HCT116 (cell line): ENCODE data around the gene GPAT2. TPM values are rescaled to one million over a fixed set of nuclear protein-coding genes. Genes with fewer than 3 reads are reported as not detected.
"Not testable (repeated sequence)": the region's sequence is repeated elsewhere in the genome, so short reads cannot be mapped to it uniquely, and the experiment has no call there.

ENCODE experiments used
- ATAC-seq: fragments of 200-7000 bp; cut with Tn5 transposase; 2 replicates; pipeline ENCODE4 v1.9.1; 2020; ENCODE audit warnings: mild to moderate bottlenecking, moderate library complexity
- BruUV-seq: library from RNA; stranded (reverse); fragments of 400-500 nt; replicated peaks from 2 replicates; lab custom pipeline; 2021; lab: Mats Ljungman, UMichigan
- CTCF ChIA-PET: fragments of 300-600 bp; sonication (Branson Sonifier 250); formaldehyde crosslinking; loops from one replicate; lab custom pipeline; 2021; ENCODE audit warnings: antibody characterized with exemption; lab: Charles Lee
- POLR2A ChIA-PET: fragments of 300-600, 350-600 bp; sonication (Branson Sonifier 250); formaldehyde crosslinking; loops from one replicate; lab custom pipeline; 2021; ENCODE audit warnings: antibody characterized with exemption; lab: Charles Lee
- RAD21 ChIA-PET, 2 experiments: fragments of 300-600 bp; sonication (Branson Sonifier 250); formaldehyde crosslinking; loops; one replicate each; lab custom pipeline; 2023; ENCODE audit warnings: low total read pairs in 2 of 2; ENCODE audit not compliant: uncharacterized antibody in 2 of 2, unreplicated experiment in 2 of 2, low non-redundant PET in 1 of 2; lab: Charles Lee
- DNase-seq: peaks from one replicate; pipeline ENCODE4 v3.0.0-alpha.2; 2010; ENCODE audit warnings: low read depth, low spot score
- H2AFZ ChIP-seq: fragments of 200-600 bp; shearing (Covaris generic), sonication (generic); 2 replicates; pipeline ENCODE4 v1.6.1; 2017; ENCODE audit warnings: low read depth, mixed run types, mixed read lengths, antibody characterized with exemption, low read length; ENCODE audit not compliant: poor library complexity, severe bottlenecking
- H3K27ac ChIP-seq: 2 replicates; pipeline ENCODE4 v1.5.1; 2012; ENCODE audit warnings: low read depth, low read length
- H3K27me3 ChIP-seq: fragments of 200-600 bp; sonication (generic); 2 replicates; pipeline ENCODE4 v1.6.1; 2016; ENCODE audit warnings: mixed run types, low read length, mixed read lengths; ENCODE audit not compliant: insufficient read depth
- H3K36me3 ChIP-seq, 2 experiments: fragments of 200-500 bp in 1 of 2; fragments of 200-600 bp in 1 of 2; sonication (Bioruptor generic) in 1 of 2; sonication (generic) in 1 of 2; 2 replicates each; pipeline versions ENCODE4 v1.5.1 to v1.6.1; 2014 to 2016; ENCODE audit warnings: low read length in 2 of 2, inconsistent platforms in 1 of 2, mixed read lengths in 1 of 2, mixed run types in 1 of 2; ENCODE audit not compliant: insufficient read depth in 2 of 2, control insufficient read depth in 1 of 2
- H3K4me1 ChIP-seq, 2 experiments: fragments of 200-600 bp in 1 of 2; sonication (generic) in 1 of 2; 2 replicates each; pipeline versions ENCODE4 v1.5.1 to v1.6.1; 2012 to 2017; ENCODE audit warnings: low read length in 2 of 2, inconsistent platforms in 1 of 2, mild to moderate bottlenecking in 1 of 2, mixed read lengths in 1 of 2, mixed run types in 1 of 2, moderate library complexity in 1 of 2; ENCODE audit not compliant: insufficient read depth in 2 of 2, control insufficient read depth in 1 of 2
- H3K4me2 ChIP-seq: fragments of 200-600 bp; sonication (generic); 2 replicates; pipeline ENCODE4 v1.6.1; 2017; ENCODE audit warnings: mixed run types, low read length, mixed read lengths
- H3K4me3 ChIP-seq, 2 experiments: fragments of 200-600 bp in 1 of 2; sonication (generic) in 1 of 2; replicated peaks in 1 of 2; 2 replicates each; pipeline ENCODE4 v1.5.1; 2011 to 2016; ENCODE audit warnings: low read length in 2 of 2, control low read depth in 1 of 2, low read depth in 1 of 2, mild to moderate bottlenecking in 1 of 2, mixed read lengths in 1 of 2, mixed run types in 1 of 2
- H3K79me2 ChIP-seq: fragments of 200-600 bp; sonication (generic); 2 replicates; pipeline ENCODE4 v1.6.1; 2017; ENCODE audit warnings: mild to moderate bottlenecking, mixed run types, low read length, moderate library complexity, mixed read lengths; ENCODE audit not compliant: insufficient read depth
- H3K9ac ChIP-seq: fragments of 200-600 bp; sonication (generic); 2 replicates; pipeline ENCODE4 v1.6.1; 2016; ENCODE audit warnings: low read length, mixed read lengths
- H3K9me2 ChIP-seq: fragments of 200-600 bp; sonication (generic), shearing (Covaris generic); 2 replicates; pipeline ENCODE4 v1.6.1; 2017; ENCODE audit warnings: mixed run types, mild to moderate bottlenecking, moderate library complexity; ENCODE audit not compliant: insufficient read depth
- H3K9me3 ChIP-seq, 2 experiments: fragments of 200-500 bp in 1 of 2; fragments of 200-600 bp in 1 of 2; sonication (Bioruptor generic) in 1 of 2; sonication (generic) in 1 of 2; 2 replicates each; pipeline ENCODE4 v1.6.1; 2014 to 2017; ENCODE audit warnings: low read length in 2 of 2, mixed read lengths in 2 of 2, inconsistent platforms in 1 of 2, low read depth in 1 of 2, mild to moderate bottlenecking in 1 of 2, mixed run types in 1 of 2, moderate library complexity in 1 of 2; ENCODE audit not compliant: control insufficient read depth in 1 of 2, insufficient read depth in 1 of 2
- H4K20me1 ChIP-seq: fragments of 200-600 bp; sonication (generic), shearing (Covaris generic); 2 replicates; pipeline ENCODE4 v1.6.1; 2017; ENCODE audit warnings: mixed run types, mild to moderate bottlenecking, moderate library complexity; ENCODE audit not compliant: insufficient read depth
- ATF3 ChIP-seq: IDR thresholded peaks from 2 replicates; pipeline ENCODE4 v1.6.1; 2012
- CEBPB ChIP-seq: IDR thresholded peaks from 2 replicates; pipeline ENCODE4 v1.6.1; 2012; ENCODE audit warnings: low read depth
- EGR1 ChIP-seq: IDR thresholded peaks from 2 replicates; pipeline ENCODE4 v1.6.1; 2012; ENCODE audit warnings: low read depth
- EZH2phosphoT487 ChIP-seq: fragments of 200-600 bp; IDR thresholded peaks from 2 replicates; pipeline ENCODE4 v1.6.1; 2018; ENCODE audit warnings: antibody characterized with exemption, borderline replicate concordance
- FOSL1 ChIP-seq: IDR thresholded peaks from 2 replicates; pipeline ENCODE4 v1.6.1; 2012; ENCODE audit warnings: low read depth
- JUND ChIP-seq: IDR thresholded peaks from 2 replicates; pipeline ENCODE4 v1.6.1; 2012
- MAX ChIP-seq: IDR thresholded peaks from 2 replicates; pipeline ENCODE4 v1.6.1; 2012
- POLR2A ChIP-seq: IDR thresholded peaks from 2 replicates; pipeline ENCODE4 v1.7.0; 2011; ENCODE audit warnings: borderline replicate concordance; ENCODE audit not compliant: insufficient read depth, insufficient read length; ENCODE audit errors: extremely low read depth
- REST ChIP-seq: IDR thresholded peaks from 2 replicates; pipeline ENCODE4 v1.6.1; 2012; ENCODE audit warnings: low read depth
- SP1 ChIP-seq: IDR thresholded peaks from 2 replicates; pipeline ENCODE4 v1.6.1; 2012; ENCODE audit warnings: low read depth
- SRF ChIP-seq: IDR thresholded peaks from 2 replicates; pipeline ENCODE4 v1.6.1; 2012; ENCODE audit warnings: low read depth
- TCF7L2 ChIP-seq: IDR thresholded peaks from 2 replicates; pipeline ENCODE4 v1.7.0; 2011; ENCODE audit warnings: borderline replicate concordance, inconsistent platforms; ENCODE audit not compliant: insufficient read depth, insufficient read length; ENCODE audit errors: extremely low read depth
- intact Hi-C: fragments of 100-400 bp; cut with micrococcal nuclease; formaldehyde crosslinking; loops from 2 replicates; pipeline ENCODE4 v1.10.0; 2022
- total RNA-seq: library from RNA; stranded (reverse); gene quantifications from one replicate; pipeline ENCODE4 v1.2.1, GENCODE V29; 2021; ENCODE audit not compliant: unreplicated experiment

Gene GPAT2
- total RNA-seq, 1 experiment from 2014 or later, result 54.2 TPM

GRCh38 chr2:96065381-96065930 is 30.7 kb upstream of the GPAT2 start:
- no peaks in the 10 kb centered on the region for H3K36me3 ChIP-seq
- ChIA-PET CTCF (no interaction called here), RAD21 (no interaction called here), POLR2A (no interaction called here)
- peaks cover 3 to 7% of the 10 kb centered on the region in 2 experiments; a peak in 2 of 4 replicates for H3K4me1 ChIP-seq
- H3K4me3 ChIP-seq, result no peak overlapping the region
- no peaks in the 10 kb centered on the region for H3K27me3 ChIP-seq
- DNase-seq (no peak), ATAC-seq (no peak)
- no TSS peak for BruUV-seq
- H3K9me3 ChIP-seq, result no peaks in the 10 kb centered on the region
- no peak overlapping the region for H2AFZ ChIP-seq
- intact Hi-C loops, result no loop called here
- H3K4me2 ChIP-seq, result no peak overlapping the region
- no peaks in the 10 kb centered on the region for H3K79me2 ChIP-seq
- no peak overlapping the region for H3K9ac ChIP-seq
- H3K27ac ChIP-seq, result no peak overlapping the region
- no peak for TF ChIP-seq SP1
- no peak for TF ChIP-seq JUND
- no peak for TF ChIP-seq CEBPB
- no peak for TF ChIP-seq REST
- TF ChIP-seq MAX, result no peak
- no peak for TF ChIP-seq SRF
- no peak for TF ChIP-seq POLR2A
- TF ChIP-seq EZH2phosphoT487, result no peak
- no peak for TF ChIP-seq TCF7L2
- no peak for TF ChIP-seq EGR1
- no peak for TF ChIP-seq FOSL1
- TF ChIP-seq ATF3, result no peak
- no peaks in the 10 kb centered on the region for H3K9me2 ChIP-seq
- H4K20me1 ChIP-seq, result no peaks in the 10 kb centered on the region

GRCh38 chr2:96064760-96065159 is 30.0 kb upstream of the GPAT2 start:
- H3K9ac ChIP-seq, H3K4me3 ChIP-seq, H3K9me2 ChIP-seq, H3K79me2 ChIP-seq, BruUV-seq, H3K27me3 ChIP-seq, DNase-seq, H3K9me3 ChIP-seq, CTCF ChIA-PET, H3K4me2 ChIP-seq, POLR2A ChIA-PET, intact Hi-C loops, RAD21 ChIA-PET, H4K20me1 ChIP-seq, H3K4me1 ChIP-seq, ATAC-seq, H3K36me3 ChIP-seq, H3K27ac ChIP-seq, H2AFZ ChIP-seq: not testable (repeated sequence)

GRCh38 chr2:96064047-96064675 is 29.4 kb upstream of the GPAT2 start:
- POLR2A ChIA-PET, H3K9me3 ChIP-seq, H3K9ac ChIP-seq, H3K27ac ChIP-seq, DNase-seq, H2AFZ ChIP-seq, H3K4me3 ChIP-seq, intact Hi-C loops, H3K79me2 ChIP-seq, RAD21 ChIA-PET, BruUV-seq, H3K4me2 ChIP-seq, CTCF ChIA-PET, H4K20me1 ChIP-seq, H3K27me3 ChIP-seq, ATAC-seq, H3K4me1 ChIP-seq, H3K36me3 ChIP-seq, H3K9me2 ChIP-seq: not testable (repeated sequence)
